Caco-2 (cell line): Measurements from ENCODE around the gene DOCK9. TPM values are rescaled to one million over a fixed set of nuclear protein-coding genes. Genes with fewer than 3 reads are reported as not detected.

Experiments used
- BruUV-seq: library from RNA; stranded (reverse); fragments of 400-500 nt; replicated peaks from 2 replicates; lab custom pipeline; 2021; lab: Mats Ljungman, UMichigan
- CTCF ChIA-PET: fragments of 300-600 bp; sonication (Branson Sonifier 250); formaldehyde crosslinking; loops from one replicate; lab custom pipeline; 2022; ENCODE audit warnings: antibody characterized with exemption; lab: Charles Lee
- POLR2A ChIA-PET: fragments of 300-600 bp; sonication (Branson Sonifier 250); formaldehyde crosslinking; loops from one replicate; lab custom pipeline; 2022; ENCODE audit warnings: antibody characterized with exemption; lab: Charles Lee
- DNase-seq, 2 experiments: peaks; one replicate each; pipeline versions ENCODE4 v3.0.0 to v3.0.0-alpha.2; 2020 to 2022
- H3K27me3 ChIP-seq: replicated peaks from 2 replicates; pipeline ENCODE4 v1.6.0; 2011; ENCODE audit warnings: low read length; ENCODE audit not compliant: control insufficient read depth, insufficient read depth
- H3K36me3 ChIP-seq: 2 replicates; pipeline ENCODE4 v1.5.1; 2011; ENCODE audit warnings: low read length; ENCODE audit not compliant: control insufficient read depth, insufficient read depth
- H3K4me1 ChIP-seq: fragments of 250-450 bp; sonication (Bioruptor Pico); 2 replicates; pipeline ENCODE4 v1.5.1; 2020; ENCODE audit warnings: mild to moderate bottlenecking
- H3K4me3 ChIP-seq: 2 replicates; pipeline ENCODE4 v1.5.1; 2011; ENCODE audit warnings: low read depth, mild to moderate bottlenecking, control low read depth, low read length
- H3K9me3 ChIP-seq: fragments of 250-450 bp; sonication (Bioruptor Pico); 2 replicates; pipeline ENCODE4 v1.5.1; 2020; ENCODE audit warnings: mild to moderate bottlenecking, moderate library complexity
- H3K27ac Mint-ChIP-seq: one replicate; pipeline ENCODE4 v1.8.0; 2022; ENCODE audit warnings: mixed read lengths; ENCODE audit not compliant: unreplicated experiment
- H3K27me3 Mint-ChIP-seq: one replicate; pipeline ENCODE4 v1.8.0; 2022; ENCODE audit warnings: mixed read lengths; ENCODE audit not compliant: insufficient read depth, unreplicated experiment
- H3K36me3 Mint-ChIP-seq: one replicate; pipeline ENCODE4 v1.8.0; 2022; ENCODE audit warnings: mild to moderate bottlenecking, mixed read lengths; ENCODE audit not compliant: insufficient read depth, unreplicated experiment
- H3K4me1 Mint-ChIP-seq: one replicate; pipeline ENCODE4 v1.8.0; 2022; ENCODE audit warnings: low read depth, mixed read lengths; ENCODE audit not compliant: unreplicated experiment
- H3K4me3 Mint-ChIP-seq: one replicate; pipeline ENCODE4 v1.8.0; 2022; ENCODE audit warnings: mild to moderate bottlenecking, moderate library complexity, mixed read lengths; ENCODE audit not compliant: unreplicated experiment
- H3K9me3 Mint-ChIP-seq: one replicate; pipeline ENCODE4 v1.8.0; 2022; ENCODE audit warnings: mixed read lengths; ENCODE audit not compliant: unreplicated experiment
- CTCF ChIP-seq, 2 experiments: fragments of 200-600 bp in 1 of 2; IDR thresholded peaks; 1 replicate in 1 of 2; 2 replicates in 1 of 2; pipeline versions ENCODE4 v1.5.1 to v1.8.0; 2011 to 2022; ENCODE audit warnings: antibody characterized with exemption in 1 of 2, control low read depth in 1 of 2, inconsistent platforms in 1 of 2, low read depth in 1 of 2, low read length in 1 of 2, mild to moderate bottlenecking in 1 of 2, moderate library complexity in 1 of 2; ENCODE audit not compliant: insufficient read depth in 1 of 2, severe bottlenecking in 1 of 2, unreplicated experiment in 1 of 2
- intact Hi-C: fragments of 100-400 bp; cut with micrococcal nuclease; formaldehyde crosslinking; loops from one replicate; pipeline ENCODE4 v1.10.0; 2022; ENCODE audit not compliant: unreplicated experiment
- total RNA-seq: library from RNA; stranded (reverse); gene quantifications from 2 replicates; pipeline ENCODE4 v1.2.3, GENCODE V29; 2022

Gene DOCK9
- total RNA-seq, 1 experiment from 2014 or later = 260 TPM

GRCh38 chr13:98923641-98924397 is 54.0 kb downstream of the DOCK9 start:
- H3K27me3 ChIP-seq = no peaks in the 10 kb centered on the region
- H3K4me1 ChIP-seq = peaks cover 43% of the 10 kb centered on the region
- DNase-seq = no peak
- CTCF ChIA-PET = interaction anchor here (0.6 kb wide), 1 partner anchor 29 kb away, joined by 3 read pairs; no protein-coding TSS in a partner anchor
- H3K4me3 ChIP-seq = no peak overlapping the region
- BruUV-seq = no TSS peak
- Mint-ChIP-seq H3K27me3 (no peaks in the 10 kb centered on the region), H3K9me3 (no peaks in the 10 kb centered on the region), H3K4me3 (no peak overlapping the region), H3K36me3 (peaks cover 82% of the 10 kb centered on the region), H3K4me1 (peaks cover 31% of the 10 kb centered on the region), H3K27ac (peak overlapping the region; percentile 54)
- POLR2A ChIA-PET = no interaction called here
- no peak for TF ChIP-seq CTCF (IDR thresholded peaks at IDR 0.05; ENCODE audit: insufficient read depth in 1 of 2, low read depth in 1 of 2, low read length in 1 of 2, severe bottlenecking in 1 of 2, unreplicated experiment in 1 of 2)
- H3K36me3 ChIP-seq = peaks cover 2% of the 10 kb centered on the region
- intact Hi-C loops = no loop called here
- no peaks in the 10 kb centered on the region for H3K9me3 ChIP-seq

- H3K36me3 ChIP-seq = peaks cover 2% of the 10 kb centered on the region
- H3K27me3 ChIP-seq = no peaks in the 10 kb centered on the region
- intact Hi-C loops = no loop called here
- ChIA-PET POLR2A (no interaction called here), CTCF (no interaction called here)
- peaks cover 23% of the 10 kb centered on the region for H3K4me1 Mint-ChIP-seq
- no peaks in the 10 kb centered on the region for H3K27me3 Mint-ChIP-seq
- H3K9me3 Mint-ChIP-seq = no peaks in the 10 kb centered on the region
- H3K4me1 ChIP-seq = peaks cover 31% of the 10 kb centered on the region
- no peaks in the 10 kb centered on the region for H3K9me3 ChIP-seq
- BruUV-seq = no TSS peak
- peaks cover 83% of the 10 kb centered on the region for H3K36me3 Mint-ChIP-seq
- DNase-seq = no peak
- no peak overlapping the region for H3K4me3 ChIP-seq
- TF ChIP-seq CTCF (IDR thresholded peaks at IDR 0.05; ENCODE audit: insufficient read depth in 1 of 2, low read depth in 1 of 2, low read length in 1 of 2, severe bottlenecking in 1 of 2, unreplicated experiment in 1 of 2) = no peak
- H3K27ac Mint-ChIP-seq = no peak overlapping the region
- H3K4me3 Mint-ChIP-seq = no peak overlapping the region
Measured at GRCh38 chr13:98922306-98922705, 55.6 kb downstream of the DOCK9 start.

GRCh38 chr13:98921786-98922185 is 56.1 kb downstream of the DOCK9 start:
- Histone ChIP-seq H3K27me3 (no peaks in the 10 kb centered on the region), H3K4me3 (no peak overlapping the region), H3K36me3 (peaks cover 2% of the 10 kb centered on the region), H3K4me1 (peaks cover 25% of the 10 kb centered on the region), H3K9me3 (no peaks in the 10 kb centered on the region)
- DNase-seq = no peak
- peaks cover 80% of the 10 kb centered on the region for H3K36me3 Mint-ChIP-seq
- H3K27ac Mint-ChIP-seq = no peak overlapping the region
- no TSS peak for BruUV-seq
- CTCF ChIA-PET = no interaction called here
- peaks cover 19% of the 10 kb centered on the region for H3K4me1 Mint-ChIP-seq
- intact Hi-C loops = no loop called here
- H3K9me3 Mint-ChIP-seq = no peaks in the 10 kb centered on the region
- POLR2A ChIA-PET = no interaction called here
- no peaks in the 10 kb centered on the region for H3K27me3 Mint-ChIP-seq
- H3K4me3 Mint-ChIP-seq = no peak overlapping the region
- no peak for TF ChIP-seq CTCF (IDR thresholded peaks at IDR 0.05; ENCODE audit: insufficient read depth in 1 of 2, low read depth in 1 of 2, low read length in 1 of 2, severe bottlenecking in 1 of 2, unreplicated experiment in 1 of 2)
